PC-9 (cell line): ENCODE data around the gene SPINK6. TPM values are rescaled to one million over a fixed set of nuclear protein-coding genes. Genes with fewer than 3 reads are reported as not detected.

ENCODE experiments used
- BruUV-seq: library from RNA; stranded (reverse); fragments of 400-500 nt; replicated peaks from 2 replicates; lab custom pipeline; 2021; lab: Mats Ljungman, UMichigan
- CTCF ChIA-PET: fragments of 300-600 bp; sonication (Branson Sonifier 250); formaldehyde crosslinking; loops from one replicate; lab custom pipeline; 2022; ENCODE audit warnings: antibody characterized with exemption; lab: Charles Lee
- POLR2A ChIA-PET: fragments of 300-600 bp; sonication (Branson Sonifier 250); formaldehyde crosslinking; loops from one replicate; lab custom pipeline; 2022; ENCODE audit warnings: antibody characterized with exemption; ENCODE audit not compliant: unreplicated experiment; lab: Charles Lee
- DNase-seq, 2 experiments: peaks; one replicate each; pipeline versions ENCODE4 v3.0.0 to v3.0.0-alpha.2; 2015 to 2022; ENCODE audit warnings: mixed read lengths in 1 of 2
- H2AFZ ChIP-seq: fragments of 200-600 bp; sonication (generic); 2 replicates; pipeline ENCODE4 v1.8.1; 2017; ENCODE audit warnings: antibody characterized with exemption
- H3F3A ChIP-seq: fragments of 200-600 bp; sonication (generic); 2 replicates; pipeline ENCODE4 v1.8.1; 2017; ENCODE audit warnings: antibody characterized with exemption, mild to moderate bottlenecking, low read depth; ENCODE audit not compliant: insufficient read depth
- H3K27ac ChIP-seq: fragments of 200-600 bp; sonication (generic); 2 replicates; pipeline ENCODE4 v1.6.1; 2016; ENCODE audit warnings: mixed run types
- H3K27me3 ChIP-seq: fragments of 200-600 bp; sonication (generic); 2 replicates; pipeline ENCODE4 v1.6.1; 2016; ENCODE audit warnings: low read depth, mixed run types; ENCODE audit not compliant: insufficient read depth
- H3K36me3 ChIP-seq: fragments of 200-600 bp; sonication (generic); 2 replicates; pipeline ENCODE4 v1.6.1; 2016; ENCODE audit warnings: low read depth, mixed run types
- H3K4me1 ChIP-seq: fragments of 200-600 bp; sonication (generic); replicated peaks from 2 replicates; pipeline ENCODE4 v1.6.1; 2016; ENCODE audit warnings: mixed run types; ENCODE audit not compliant: insufficient read depth
- H3K4me2 ChIP-seq: fragments of 200-600 bp; sonication (generic); 2 replicates; pipeline ENCODE4 v1.6.1; 2017; ENCODE audit warnings: mixed run types
- H3K4me3 ChIP-seq: fragments of 200-600 bp; sonication (generic); 2 replicates; pipeline ENCODE4 v1.6.1; 2016; ENCODE audit warnings: mixed run types
- H3K79me2 ChIP-seq: fragments of 200-600 bp; sonication (generic); 2 replicates; pipeline ENCODE4 v1.6.1; 2017; ENCODE audit warnings: low read depth, mixed run types
- H3K9me2 ChIP-seq: fragments of 200-600 bp; sonication (generic); 2 replicates; pipeline ENCODE4 v1.8.1; 2017; ENCODE audit warnings: mild to moderate bottlenecking; ENCODE audit not compliant: insufficient read depth
- H3K9me3 ChIP-seq: fragments of 200-600 bp; sonication (generic); 2 replicates; pipeline ENCODE4 v1.8.1; 2016; ENCODE audit warnings: low read depth; ENCODE audit not compliant: insufficient read depth
- H4K20me1 ChIP-seq: fragments of 200-600 bp; sonication (generic); 2 replicates; pipeline ENCODE4 v1.8.1; 2017; ENCODE audit not compliant: insufficient read depth
- CTCF ChIP-seq: fragments of 200-600 bp; sonication (generic); conservative IDR thresholded peaks from 2 replicates; pipeline ENCODE4 v1.6.1; 2017; ENCODE audit warnings: mixed run types, antibody characterized with exemption, mild to moderate bottlenecking, moderate library complexity
- EZH2 ChIP-seq: fragments of 200-600 bp; sonication (generic); IDR thresholded peaks from 2 replicates; pipeline ENCODE4 v1.8.0; 2017; ENCODE audit warnings: antibody characterized with exemption, low read depth
- intact Hi-C: fragments of 100-400 bp; cut with micrococcal nuclease; formaldehyde crosslinking; loops from one replicate; pipeline ENCODE4 v1.10.0; 2022; ENCODE audit not compliant: unreplicated experiment
- total RNA-seq: library from RNA; stranded (reverse); gene quantifications from 2 replicates; pipeline ENCODE4 v1.2.3, GENCODE V29; 2021

The SPINK6 gene
- total RNA-seq, 1 experiment from 2014 or later: not detected

- Histone ChIP-seq H3K4me1 (peaks cover 8% of the 10 kb centered on the region; the same call in 1 of the 2 replicates), H3K4me2 (no peak overlapping the region), H2AFZ (no peak overlapping the region), H3K79me2 (no peaks in the 10 kb centered on the region), H4K20me1 (no peaks in the 10 kb centered on the region), H3K4me3 (no peak overlapping the region), H3K9me3 (no peaks in the 10 kb centered on the region), H3K36me3 (no peaks in the 10 kb centered on the region), H3K9me2 (no peaks in the 10 kb centered on the region; the same call in 1 of the 2 replicates), H3K27ac (no peak overlapping the region), H3K27me3 (no peaks in the 10 kb centered on the region), H3F3A (no peaks in the 10 kb centered on the region)
- ChIA-PET CTCF (no interaction called here), POLR2A (no interaction called here)
- no TSS peak for BruUV-seq
- DNase-seq: no peak
- TF ChIP-seq CTCF (no peak), EZH2 (no peak)
- intact Hi-C loops: no loop called here
Measured at GRCh38 chr5:148193202-148193601, 9.6 kb upstream of the SPINK6 start.

DNA sequence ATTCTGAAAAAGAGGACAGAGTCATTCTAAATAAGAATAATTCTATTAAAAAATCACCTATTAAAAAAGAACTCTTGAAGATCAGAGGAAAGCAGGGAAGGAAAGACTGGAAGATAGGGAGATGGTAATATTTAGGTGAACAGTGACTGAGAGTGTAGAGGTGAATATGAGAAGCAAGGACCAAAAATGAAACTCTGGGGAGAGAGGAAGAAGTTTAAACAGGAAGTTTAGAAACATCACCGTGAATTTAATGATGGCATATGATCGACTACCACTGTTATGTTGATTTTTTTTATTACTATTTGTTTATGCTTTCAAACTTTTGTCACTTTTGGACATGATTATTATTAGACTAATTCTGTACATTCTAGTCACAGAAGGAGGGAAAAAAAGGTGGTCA lies 1.7 kb upstream of the SPINK6 start:
- Histone ChIP-seq H3K4me2 (no peak overlapping the region), H3F3A (no peaks in the 10 kb centered on the region), H3K9me2 (no peaks in the 10 kb centered on the region; the same call in 1 of the 2 replicates), H4K20me1 (no peaks in the 10 kb centered on the region), H3K36me3 (no peaks in the 10 kb centered on the region), H3K27me3 (no peaks in the 10 kb centered on the region), H3K79me2 (no peaks in the 10 kb centered on the region), H3K9me3 (no peaks in the 10 kb centered on the region), H2AFZ (no peak overlapping the region), H3K4me3 (no peak overlapping the region), H3K4me1 (no peaks in the 10 kb centered on the region), H3K27ac (no peak overlapping the region)
- ChIA-PET POLR2A (no interaction called here), CTCF (no interaction called here)
- no TSS peak for BruUV-seq
- TF ChIP-seq CTCF (no peak), EZH2 (no peak)
- intact Hi-C loops: no loop called here
- no peak for DNase-seq

GRCh38 chr5:148205044-148205806 lies 2.4 kb downstream of the SPINK6 start:
- Histone ChIP-seq H3F3A (0 out of 2 replicates have a peak, but pooled peaks cover 8% of the 10 kb centered on the region), H4K20me1 (no peaks in the 10 kb centered on the region), H3K27ac (no peak overlapping the region), H3K79me2 (no peaks in the 10 kb centered on the region), H2AFZ (no peak overlapping the region), H3K9me2 (no peaks in the 10 kb centered on the region), H3K9me3 (no peaks in the 10 kb centered on the region), H3K27me3 (no peaks in the 10 kb centered on the region), H3K36me3 (no peaks in the 10 kb centered on the region), H3K4me2 (no peak overlapping the region), H3K4me1 (no peaks in the 10 kb centered on the region), H3K4me3 (no peak overlapping the region)
- no peak for DNase-seq
- ChIA-PET CTCF (no interaction called here), POLR2A (no interaction called here)
- no TSS peak for BruUV-seq
- intact Hi-C loops: no loop called here
- TF ChIP-seq CTCF: no peak
- TF ChIP-seq EZH2: no peak
